CD4-positive, alpha-beta memory T cell (primary cell): ENCODE results near the gene LDLR. TPM values are rescaled to one million over a fixed set of nuclear protein-coding genes. Genes with fewer than 3 reads are reported as not detected.

ENCODE experiments used
- CTCF ChIA-PET: fragments of 350-600 bp; sonication (Branson Sonifier 250); formaldehyde crosslinking; loops from one replicate; lab custom pipeline; 2021; ENCODE audit warnings: inconsistent platforms; ENCODE audit not compliant: partially characterized antibody; lab: Charles Lee
- POLR2A ChIA-PET: fragments of 350-600 bp; sonication (Branson Sonifier 250); formaldehyde crosslinking; loops from one replicate; lab custom pipeline; 2021; ENCODE audit not compliant: partially characterized antibody; lab: Charles Lee
- DNase-seq, 5 donors: peaks; one replicate each; pipeline versions ENCODE4 v3.0.0 to v3.0.0-alpha.2; 2020 to 2022; ENCODE audit warnings: mixed read lengths in 1 of 5
- H3K27ac ChIP-seq: one replicate; pipeline ENCODE4 v1.7.0; 2013; ENCODE audit warnings: low read depth, low read length
- H3K27me3 ChIP-seq: 2 replicates; pipeline ENCODE4 v1.7.0; 2013; ENCODE audit warnings: mild to moderate bottlenecking, low read length, moderate library complexity; ENCODE audit not compliant: insufficient read depth
- H3K36me3 ChIP-seq: 2 replicates; pipeline ENCODE4 v1.7.0; 2013; ENCODE audit warnings: mild to moderate bottlenecking, low read length, moderate library complexity; ENCODE audit not compliant: insufficient read depth
- H3K4me1 ChIP-seq: 2 replicates; pipeline ENCODE4 v1.7.0; 2013; ENCODE audit warnings: mild to moderate bottlenecking, low read length, moderate library complexity; ENCODE audit not compliant: insufficient read depth
- H3K4me3 ChIP-seq, 2 donors: one replicate each; pipeline ENCODE4 v1.7.0; 2013; ENCODE audit warnings: low read length in 2 of 2, mild to moderate bottlenecking in 1 of 2
- H3K9me3 ChIP-seq, 2 donors: one replicate each; pipeline ENCODE4 v1.7.0; 2013; ENCODE audit warnings: low read length in 2 of 2, control low read depth in 1 of 2; ENCODE audit not compliant: control insufficient read depth in 1 of 2
- H3K27ac Mint-ChIP-seq, 7 donors: one replicate each; pipeline ENCODE4 v1.8.0; 2020 to 2021; ENCODE audit warnings: mixed read lengths in 7 of 7, mild to moderate bottlenecking in 6 of 7, inconsistent platforms in 3 of 7, moderate library complexity in 3 of 7
- H3K27me3 Mint-ChIP-seq, 2 donors: one replicate each; pipeline ENCODE4 v1.8.0; 2020 to 2021; ENCODE audit warnings: mixed read lengths in 2 of 2
- H3K36me3 Mint-ChIP-seq, 2 donors: one replicate each; pipeline ENCODE4 v1.8.0; 2020 to 2021; ENCODE audit warnings: mixed read lengths in 2 of 2, inconsistent platforms in 1 of 2, mild to moderate bottlenecking in 1 of 2
- H3K4me1 Mint-ChIP-seq, 4 donors: one replicate each; pipeline ENCODE4 v1.8.0; 2020 to 2021; ENCODE audit warnings: mixed read lengths in 4 of 4, mild to moderate bottlenecking in 1 of 4
- H3K4me3 Mint-ChIP-seq, 8 donors: one replicate each; pipeline ENCODE4 v1.8.0; 2020 to 2021; ENCODE audit warnings: mixed read lengths in 8 of 8, mild to moderate bottlenecking in 7 of 8, moderate library complexity in 6 of 8, inconsistent platforms in 3 of 8
- H3K9me3 Mint-ChIP-seq, 8 donors: one replicate each; pipeline ENCODE4 v1.8.0; 2020 to 2021; ENCODE audit warnings: mixed read lengths in 8 of 8, mild to moderate bottlenecking in 5 of 8, inconsistent platforms in 3 of 8, moderate library complexity in 1 of 8
- intact Hi-C: fragments of 100-400 bp; cut with micrococcal nuclease; formaldehyde crosslinking; loops from one replicate; pipeline ENCODE4 v1.15.1; 2023
- polyA plus RNA-seq, 2 donors: library from polyadenylated mRNA; unstranded; fragments of 300-500 nt; fragmentation: Illumina TruSeq; gene quantifications; one replicate each; pipeline ENCODE4 v1.2.3, GENCODE V29; 2021
- total RNA-seq, 2 experiments: library from RNA; stranded (reverse); gene quantifications; one replicate each; pipeline ENCODE4 v1.2.3, GENCODE V29; 2021

Gene LDLR
- total and polyA plus RNA-seq, 4 experiments from 2014 or later, result 4.4 to 27.0 (median 15.4) TPM

DNA sequence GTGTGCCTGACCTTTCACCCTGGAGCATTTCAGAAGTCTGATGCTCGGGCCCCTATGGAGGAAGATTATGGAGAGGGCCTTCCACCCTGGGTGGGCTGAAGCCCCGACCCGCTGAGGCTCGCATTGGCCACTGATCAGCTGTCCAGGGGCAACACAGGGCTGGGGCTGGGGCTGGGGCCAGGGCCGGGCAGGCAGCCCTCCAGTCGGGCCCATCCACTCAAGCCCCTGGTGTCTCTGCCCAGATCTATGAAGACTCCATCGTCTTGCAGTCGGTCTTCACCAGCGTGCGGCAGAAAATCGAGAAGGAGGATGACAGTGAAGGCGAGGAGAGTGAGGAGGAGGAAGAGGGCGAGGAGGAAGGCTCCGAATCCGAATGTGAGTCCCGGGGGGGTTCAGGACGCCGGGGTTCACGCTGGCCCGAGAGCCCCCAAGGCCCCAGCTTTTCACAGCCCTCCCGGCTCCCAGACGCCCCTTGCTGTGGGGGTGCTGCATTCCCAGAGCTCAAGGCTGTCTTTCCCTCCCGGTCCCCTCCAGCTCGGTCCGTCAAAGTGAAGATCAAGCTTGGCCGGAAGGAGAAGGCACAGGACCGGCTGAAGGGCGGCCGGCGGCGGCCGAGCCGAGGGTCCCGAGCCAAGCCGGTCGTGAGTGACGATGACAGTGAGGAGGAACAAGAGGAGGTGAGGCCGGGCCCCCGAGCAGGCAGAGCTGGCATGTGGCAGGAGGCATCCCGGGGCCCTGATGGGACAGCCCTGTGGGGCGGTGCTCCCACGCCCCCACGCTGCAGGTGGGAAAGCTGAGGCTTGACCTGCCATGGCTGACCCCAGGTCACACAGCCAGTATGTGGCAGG lies 29.5 kb upstream of the LDLR start:
- peaks cover 24 to 27% of the 10 kb centered on the region in 2 donors for H3K36me3 Mint-ChIP-seq
- no peak overlapping the region for H3K27ac Mint-ChIP-seq
- no peak overlapping the region for H3K4me3 Mint-ChIP-seq
- no peaks in the 10 kb centered on the region for H3K4me1 Mint-ChIP-seq
- no peaks in the 10 kb centered on the region for H3K9me3 ChIP-seq
- H3K4me3 ChIP-seq, result no peak overlapping the region
- H3K9me3 Mint-ChIP-seq, result no peaks in the 10 kb centered on the region
- no peak overlapping the region for H3K27ac ChIP-seq
- no peak for DNase-seq
- peaks cover 10% of the 10 kb centered on the region for H3K36me3 ChIP-seq
- no peaks in the 10 kb centered on the region for H3K27me3 ChIP-seq
- H3K4me1 ChIP-seq, result no peaks in the 10 kb centered on the region
- ChIA-PET CTCF (interaction anchor here (1.0 kb wide), 1 partner anchor 12 kb away, joined by 3 read pairs; no protein-coding TSS in a partner anchor), POLR2A (no interaction called here)
- H3K27me3 Mint-ChIP-seq, result no peaks in the 10 kb centered on the region
- intact Hi-C loops, result no loop called here

DNA sequence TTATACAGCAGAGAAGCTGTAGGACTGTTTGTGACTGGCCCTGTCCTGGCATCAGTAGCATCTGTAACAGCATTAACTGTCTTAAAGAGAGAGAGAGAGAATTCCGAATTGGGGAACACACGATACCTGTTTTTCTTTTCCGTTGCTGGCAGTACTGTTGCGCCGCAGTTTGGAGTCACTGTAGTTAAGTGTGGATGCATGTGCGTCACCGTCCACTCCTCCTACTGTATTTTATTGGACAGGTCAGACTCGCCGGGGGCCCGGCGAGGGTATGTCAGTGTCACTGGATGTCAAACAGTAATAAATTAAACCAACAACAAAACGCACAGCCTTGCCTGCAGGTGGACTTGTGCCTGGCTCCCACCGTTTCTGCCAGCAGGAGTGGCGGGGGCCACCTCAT lies 27.3 kb upstream of the LDLR start:
- Mint-ChIP-seq H3K9me3 (no peaks in the 10 kb centered on the region), H3K4me3 (no peak overlapping the region), H3K4me1 (no peaks in the 10 kb centered on the region), H3K27me3 (no peaks in the 10 kb centered on the region), H3K27ac (no peak overlapping the region), H3K36me3 (peaks cover 24 to 26% of the 10 kb centered on the region in 2 donors)
- no peak overlapping the region for H3K27ac ChIP-seq
- ChIA-PET POLR2A (no interaction called here), CTCF (no interaction called here)
- H3K4me3 ChIP-seq, result no peak overlapping the region
- no peaks in the 10 kb centered on the region for H3K9me3 ChIP-seq
- no peaks in the 10 kb centered on the region for H3K27me3 ChIP-seq
- DNase-seq, result no peak
- intact Hi-C loops, result no loop called here
- H3K36me3 ChIP-seq, result peaks cover 10% of the 10 kb centered on the region
- H3K4me1 ChIP-seq, result no peaks in the 10 kb centered on the region

DNA sequence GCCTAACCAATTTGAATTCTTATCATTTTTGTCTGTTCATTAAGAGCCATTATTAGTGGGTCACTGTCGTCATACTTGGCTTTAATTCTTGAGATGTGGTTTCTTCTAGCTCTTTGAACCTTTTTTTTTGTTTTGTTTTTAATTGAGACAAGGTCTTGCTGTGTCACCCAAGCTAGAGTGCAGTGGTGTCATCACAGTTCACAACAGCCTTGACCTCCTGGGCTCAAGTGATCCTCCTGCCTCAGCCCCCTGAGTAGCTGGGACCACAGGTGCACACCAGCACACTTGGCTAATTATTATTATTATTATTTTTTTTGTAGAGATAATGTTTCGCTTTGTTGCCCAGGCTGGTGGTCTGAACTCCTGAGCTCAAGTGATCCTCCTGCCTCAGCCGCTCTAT lies 25.8 kb upstream of the LDLR start:
- no peaks in the 10 kb centered on the region for H3K9me3 ChIP-seq
- H3K4me3 ChIP-seq, result no peak overlapping the region
- DNase-seq, result no peak
- H3K27ac Mint-ChIP-seq, result peak overlapping the region in 2 of 7 donors; percentile 7 to 61
- H3K36me3 Mint-ChIP-seq, result peaks cover 27 to 35% of the 10 kb centered on the region in 2 donors
- no peaks in the 10 kb centered on the region for H3K27me3 Mint-ChIP-seq
- no peaks in the 10 kb centered on the region for H3K27me3 ChIP-seq
- CTCF ChIA-PET, result interaction anchor here (1.4 to 3.3 kb wide), 2 partner anchors 28 to 31 kb away, joined by 5 to 12 read pairs; no protein-coding TSS in a partner anchor
- POLR2A ChIA-PET, result interaction anchor here (1.2 to 1.3 kb wide), 2 partner anchors 29 to 31 kb away, joined by 3 read pairs; no protein-coding TSS in a partner anchor
- H3K9me3 Mint-ChIP-seq, result peaks cover 0 to 3% (median 0%) of the 10 kb centered on the region in 8 donors
- no peaks in the 10 kb centered on the region for H3K4me1 ChIP-seq
- no peaks in the 10 kb centered on the region for H3K4me1 Mint-ChIP-seq
- intact Hi-C loops, result no loop called here
- H3K27ac ChIP-seq, result no peak overlapping the region
- peaks cover 10% of the 10 kb centered on the region for H3K36me3 ChIP-seq
- H3K4me3 Mint-ChIP-seq, result no peak overlapping the region

DNA sequence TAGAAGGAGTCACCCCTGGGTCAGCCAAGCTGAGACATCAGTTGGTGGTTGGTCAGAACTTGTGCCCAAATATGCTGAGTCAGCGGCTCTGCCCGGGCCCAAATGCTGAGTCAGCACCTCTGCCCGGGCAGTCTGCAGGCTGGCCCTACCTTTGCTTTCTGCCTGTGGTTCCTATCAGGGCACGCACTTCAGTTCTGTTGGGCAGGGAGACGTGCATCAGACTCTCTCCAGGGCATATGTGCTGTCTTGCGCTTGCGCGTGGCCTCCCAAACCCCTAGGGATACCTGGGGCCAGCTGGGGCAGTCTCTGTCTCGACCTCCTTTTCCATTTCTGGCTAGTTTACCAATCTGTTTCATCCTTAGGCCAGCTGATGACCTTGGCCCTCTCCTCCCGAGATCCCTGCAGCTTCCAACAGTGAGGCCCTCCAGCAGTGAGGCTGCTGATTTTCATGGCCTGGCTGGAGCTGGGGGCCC lies 24.4 kb upstream of the LDLR start:
- Mint-ChIP-seq H3K36me3 (peaks cover 23 to 28% of the 10 kb centered on the region in 2 donors), H3K27me3 (no peaks in the 10 kb centered on the region), H3K9me3 (peaks cover 0 to 3% (median 0%) of the 10 kb centered on the region in 8 donors), H3K27ac (peak overlapping the region in 1 of 7 donors; percentile 59), H3K4me3 (no peak overlapping the region), H3K4me1 (peaks cover 0 to 5% (median under 1%) of the 10 kb centered on the region in 4 donors)
- no peak for DNase-seq
- ChIA-PET POLR2A (no interaction called here), CTCF (interaction anchor here (3.3 kb wide), 1 partner anchor 29 kb away, joined by 12 read pairs; no protein-coding TSS in a partner anchor)
- peaks cover 10% of the 10 kb centered on the region for H3K36me3 ChIP-seq
- H3K27me3 ChIP-seq, result no peaks in the 10 kb centered on the region
- no peak overlapping the region for H3K4me3 ChIP-seq
- intact Hi-C loops, result no loop called here
- H3K4me1 ChIP-seq, result no peaks in the 10 kb centered on the region
- no peak overlapping the region for H3K27ac ChIP-seq
- H3K9me3 ChIP-seq, result no peaks in the 10 kb centered on the region

DNA sequence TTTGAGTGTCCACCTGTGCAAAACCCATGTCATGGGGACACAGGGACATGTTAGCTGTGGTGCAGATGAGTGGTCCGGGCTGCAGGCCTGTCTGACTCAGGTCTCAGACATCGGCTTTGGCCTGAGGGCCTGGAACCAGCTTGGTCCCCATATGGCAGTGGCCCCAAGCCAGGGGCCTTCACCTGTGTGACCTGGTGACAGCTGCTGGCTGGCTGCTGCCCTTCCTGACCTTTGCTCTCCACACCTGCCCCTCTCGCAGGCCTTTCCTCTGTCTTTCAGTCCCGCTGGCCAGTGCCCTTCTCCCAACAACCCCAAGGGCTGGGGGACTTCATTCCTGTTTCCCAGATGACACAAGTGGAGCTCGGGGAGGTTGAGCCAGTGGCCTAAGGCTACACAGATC lies 22.9 kb upstream of the LDLR start:
- Mint-ChIP-seq H3K27ac (peak overlapping the region in 1 of 7 donors; percentile 70), H3K4me3 (no peak overlapping the region), H3K4me1 (peaks cover 0 to 5% (median under 1%) of the 10 kb centered on the region in 4 donors), H3K9me3 (peaks cover 0 to 3% (median 0%) of the 10 kb centered on the region in 8 donors), H3K27me3 (no peaks in the 10 kb centered on the region), H3K36me3 (peaks cover 17 to 19% of the 10 kb centered on the region in 2 donors)
- DNase-seq, result no peak
- H3K4me1 ChIP-seq, result no peaks in the 10 kb centered on the region
- CTCF ChIA-PET, result interaction anchor here (1.1 kb wide), 1 partner anchor 60 kb away, joined by 3 read pairs; no protein-coding TSS in a partner anchor
- H3K4me3 ChIP-seq, result no peak overlapping the region
- H3K9me3 ChIP-seq, result no peaks in the 10 kb centered on the region
- intact Hi-C loops, result no loop called here
- POLR2A ChIA-PET, result interaction anchor here (0.7 kb wide), 1 partner anchor 23 kb away, joined by 4 read pairs; the partner anchor contains the start of gene LDLR
- peaks cover 10% of the 10 kb centered on the region for H3K36me3 ChIP-seq
- no peak overlapping the region for H3K27ac ChIP-seq
- H3K27me3 ChIP-seq, result no peaks in the 10 kb centered on the region

DNA sequence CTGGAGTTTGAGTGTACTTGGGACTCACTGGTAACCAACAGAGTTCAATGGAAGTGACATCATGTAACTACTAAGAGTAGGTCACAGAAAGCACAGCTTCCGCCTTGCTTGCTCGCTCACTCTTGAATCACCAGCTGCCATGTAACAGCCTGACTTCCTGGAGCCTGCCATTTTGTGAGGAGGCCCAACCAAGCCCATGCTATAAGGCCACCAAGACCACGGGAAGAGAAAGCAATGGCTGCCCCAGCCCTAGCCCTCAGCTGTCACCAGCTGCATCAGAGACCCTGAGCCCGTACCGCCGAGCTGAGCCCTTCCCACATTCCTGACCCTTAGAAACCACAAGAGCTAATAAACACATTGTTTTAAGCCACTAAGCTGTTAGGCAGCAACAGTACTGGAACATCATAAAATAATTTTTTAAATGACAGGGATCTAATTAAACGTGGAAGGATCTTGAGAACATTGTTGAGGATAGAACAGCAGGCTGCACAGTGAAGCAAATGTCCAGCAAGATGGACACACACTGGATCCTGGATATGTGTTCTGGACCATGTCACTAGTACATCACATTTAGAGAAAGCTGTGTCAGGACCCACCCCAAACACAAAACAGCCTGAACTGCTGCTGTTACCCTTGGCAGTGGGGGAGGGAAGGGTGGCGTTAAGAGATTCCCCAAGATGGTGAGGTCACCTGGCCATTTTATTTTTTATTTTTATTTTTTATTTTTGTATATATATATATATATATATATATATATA lies 21.7 kb upstream of the LDLR start:
- ChIA-PET CTCF (interaction anchor here (2.2 kb wide), 1 partner anchor 59 kb away, joined by 5 read pairs; no protein-coding TSS in a partner anchor), POLR2A (interaction anchor here (0.6 kb wide), 1 partner anchor 95 kb away, joined by 3 read pairs; no protein-coding TSS in a partner anchor)
- Histone ChIP-seq H3K4me1 (no peaks in the 10 kb centered on the region), H3K27me3 (no peaks in the 10 kb centered on the region), H3K27ac (no peak overlapping the region), H3K9me3 (no peaks in the 10 kb centered on the region), H3K36me3 (no peaks in the 10 kb centered on the region), H3K4me3 (no peak overlapping the region)
- Mint-ChIP-seq H3K27ac (peak overlapping the region in 1 of 7 donors; percentile 19), H3K4me3 (no peak overlapping the region), H3K9me3 (peaks cover 0 to 3% (median 0%) of the 10 kb centered on the region in 8 donors), H3K4me1 (peaks cover 0 to 5% (median under 1%) of the 10 kb centered on the region in 4 donors), H3K36me3 (peaks cover 10 to 14% of the 10 kb centered on the region in 2 donors), H3K27me3 (no peaks in the 10 kb centered on the region)
- intact Hi-C loops, result no loop called here
- no peak for DNase-seq
